Measurements from ENCODE around the gene TMEM176B. TPM values are rescaled to one million over a fixed set of nuclear protein-coding genes. Genes with fewer than 3 reads are reported as not detected.

Gene TMEM176B
- total RNA-seq, 1 experiment from 2014 or later = not detected

GRCh38 chr7:150835019-150835418 is 34.9 kb upstream of the TMEM176B start:
- Histone ChIP-seq H3K27ac (ENCODE audit: low read length) (no peak overlapping the region), H3K4me1 (ENCODE audit: insufficient read depth, low read length) (no peaks in the 10 kb centered on the region), H3K4me2 (ENCODE audit: low read length) (no peak overlapping the region), H4K20me1 (ENCODE audit: low read length) (no peaks in the 10 kb centered on the region), H3K27me3 (ENCODE audit: low read length) (peaks cover 15% of the 10 kb centered on the region; the same call in 1 of the 2 replicates), H2AFZ (ENCODE audit: low read length) (no peak overlapping the region), H3K4me3 (ENCODE audit: low read length) (no peak overlapping the region), H3K9me3 (ENCODE audit: low read length) (no peaks in the 10 kb centered on the region), H3K79me2 (ENCODE audit: low read length) (no peaks in the 10 kb centered on the region), H3F3A (ENCODE audit: low read length, unreplicated experiment) (no peaks in the 10 kb centered on the region), H3K9ac (ENCODE audit: low read length) (no peak overlapping the region), H3K9me2 (replicated peaks; ENCODE audit: low read length) (no peaks in the 10 kb centered on the region), H3K36me3 (ENCODE audit: low read depth, low read length) (no peaks in the 10 kb centered on the region)
- TF ChIP-seq EZH2phosphoT487 (IDR thresholded peaks at IDR 0.05; ENCODE audit: borderline replicate concordance, low read length) = no peak
- no peak for TF ChIP-seq EZH2 (IDR thresholded peaks at IDR 0.05; ENCODE audit: low read length, unreplicated experiment)
- no peak for TF ChIP-seq CTCF (conservative IDR thresholded peaks at IDR 0.05; ENCODE audit: low read depth, low read length)
- intact Hi-C loops (cut with micrococcal nuclease) = no loop called here
- no peak for ATAC-seq
- POLR2A ChIA-PET (ENCODE audit: unreplicated experiment) = no interaction called here
- CTCF ChIA-PET = no interaction called here
- DNase-seq = no peak
- no TSS peak for BruUV-seq (replicated peaks)

GRCh38 chr7:150831851-150832250 is 31.7 kb upstream of the TMEM176B start:
- Histone ChIP-seq H3F3A (ENCODE audit: low read length, unreplicated experiment) (no peaks in the 10 kb centered on the region), H3K79me2 (ENCODE audit: low read length) (no peaks in the 10 kb centered on the region), H3K27ac (ENCODE audit: low read length) (no peak overlapping the region), H3K4me1 (ENCODE audit: insufficient read depth, low read length) (no peaks in the 10 kb centered on the region), H2AFZ (ENCODE audit: low read length) (no peak overlapping the region), H3K27me3 (ENCODE audit: low read length) (peaks cover 25% of the 10 kb centered on the region), H3K9me2 (replicated peaks; ENCODE audit: low read length) (no peaks in the 10 kb centered on the region), H3K4me3 (ENCODE audit: low read length) (no peak overlapping the region), H3K4me2 (ENCODE audit: low read length) (no peak overlapping the region), H3K9me3 (ENCODE audit: low read length) (no peaks in the 10 kb centered on the region), H3K9ac (ENCODE audit: low read length) (no peak overlapping the region), H4K20me1 (ENCODE audit: low read length) (no peaks in the 10 kb centered on the region), H3K36me3 (ENCODE audit: low read depth, low read length) (no peaks in the 10 kb centered on the region)
- CTCF ChIA-PET = no interaction called here
- POLR2A ChIA-PET (ENCODE audit: unreplicated experiment) = no interaction called here
- no TSS peak for BruUV-seq (replicated peaks)
- DNase-seq (no peak), ATAC-seq (no peak)
- intact Hi-C loops (cut with micrococcal nuclease) = no loop called here
- no peak for TF ChIP-seq CTCF (conservative IDR thresholded peaks at IDR 0.05; ENCODE audit: low read depth, low read length)
- no peak for TF ChIP-seq EZH2phosphoT487 (IDR thresholded peaks at IDR 0.05; ENCODE audit: borderline replicate concordance, low read length)
- no peak for TF ChIP-seq EZH2 (IDR thresholded peaks at IDR 0.05; ENCODE audit: low read length, unreplicated experiment)

GRCh38 chr7:150830937-150831336 is 30.8 kb upstream of the TMEM176B start:
- Histone ChIP-seq H3K27me3 (ENCODE audit: low read length) (peaks cover 34% of the 10 kb centered on the region), H3K4me2 (ENCODE audit: low read length) (no peak overlapping the region), H2AFZ (ENCODE audit: low read length) (no peak overlapping the region), H3K9me2 (replicated peaks; ENCODE audit: low read length) (no peaks in the 10 kb centered on the region), H3F3A (ENCODE audit: low read length, unreplicated experiment) (no peaks in the 10 kb centered on the region), H3K4me3 (ENCODE audit: low read length) (no peak overlapping the region), H3K36me3 (ENCODE audit: low read depth, low read length) (no peaks in the 10 kb centered on the region), H3K4me1 (ENCODE audit: insufficient read depth, low read length) (no peaks in the 10 kb centered on the region), H3K9ac (ENCODE audit: low read length) (no peak overlapping the region), H4K20me1 (ENCODE audit: low read length) (no peaks in the 10 kb centered on the region), H3K9me3 (ENCODE audit: low read length) (no peaks in the 10 kb centered on the region), H3K27ac (ENCODE audit: low read length) (no peak overlapping the region), H3K79me2 (ENCODE audit: low read length) (no peaks in the 10 kb centered on the region)
- intact Hi-C loops (cut with micrococcal nuclease) = no loop called here
- DNase-seq = no peak
- CTCF ChIA-PET = no interaction called here
- no peak for ATAC-seq
- BruUV-seq (replicated peaks) = no TSS peak
- POLR2A ChIA-PET (ENCODE audit: unreplicated experiment) = no interaction called here
- no peak for TF ChIP-seq EZH2 (IDR thresholded peaks at IDR 0.05; ENCODE audit: low read length, unreplicated experiment)
- no peak for TF ChIP-seq EZH2phosphoT487 (IDR thresholded peaks at IDR 0.05; ENCODE audit: borderline replicate concordance, low read length)
